NB4 (cell line): ENCODE measurements around the gene KCNQ1.

ENCODE experiments used
- POLR2A ChIP-seq: IDR thresholded peaks from 2 replicates; pipeline ENCODE4 v1.6.1; 2011; ENCODE audit warnings: mild to moderate bottlenecking; ENCODE audit not compliant: insufficient read length; ENCODE audit errors: extremely low read depth
- TF ChIP-seq, protein P1 (sequence below): IDR thresholded peaks from one replicate; pipeline ENCODE4 v1.5.1; 2012; ENCODE audit warnings: low read depth, low read length

DNA sequence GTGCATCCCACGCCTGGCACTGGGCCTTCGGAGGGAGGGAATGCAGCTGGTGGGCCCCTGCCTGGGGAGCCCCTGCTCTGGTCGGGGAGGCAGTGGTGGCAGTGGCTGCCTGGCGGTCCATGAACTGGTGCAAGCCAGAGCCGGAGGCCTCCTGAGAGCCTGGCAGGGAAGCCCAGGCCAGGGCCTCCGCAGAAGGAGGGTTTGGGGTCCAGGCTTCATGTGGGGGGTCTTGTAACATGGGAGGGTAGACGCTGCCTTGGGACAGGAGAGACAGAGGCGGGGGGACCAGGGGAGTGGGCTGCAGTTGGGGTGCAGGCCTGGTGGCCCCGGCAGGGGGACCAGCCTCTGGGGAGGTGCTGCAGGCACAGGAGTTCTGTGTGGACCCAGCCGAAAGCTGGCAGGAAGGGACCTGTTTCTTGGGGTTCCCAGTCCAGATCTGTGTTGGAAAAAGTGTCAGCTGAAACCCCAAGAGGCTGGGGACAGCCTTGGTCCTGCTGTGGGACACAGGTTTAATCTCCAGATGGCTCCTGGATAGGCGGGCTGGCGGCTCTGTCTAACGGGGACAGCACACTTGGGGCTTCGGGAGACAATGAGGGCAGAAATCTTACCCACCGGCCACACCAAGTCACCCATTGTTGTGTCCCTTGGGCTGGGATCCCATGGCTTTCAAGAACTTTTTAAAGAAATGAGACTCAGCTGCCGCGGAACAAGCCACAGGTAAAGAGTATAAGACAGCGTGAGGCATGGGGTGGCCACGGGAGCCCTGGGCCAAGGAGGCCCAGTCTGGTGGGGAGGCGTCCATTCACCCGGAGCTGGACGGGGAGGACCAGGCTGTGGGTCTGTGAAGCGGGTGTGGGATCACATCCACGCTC lies 73.5 kb downstream of the KCNQ1 start:
- TF ChIP-seq POLR2A: no peak
- TF ChIP-seq, protein P1, sequence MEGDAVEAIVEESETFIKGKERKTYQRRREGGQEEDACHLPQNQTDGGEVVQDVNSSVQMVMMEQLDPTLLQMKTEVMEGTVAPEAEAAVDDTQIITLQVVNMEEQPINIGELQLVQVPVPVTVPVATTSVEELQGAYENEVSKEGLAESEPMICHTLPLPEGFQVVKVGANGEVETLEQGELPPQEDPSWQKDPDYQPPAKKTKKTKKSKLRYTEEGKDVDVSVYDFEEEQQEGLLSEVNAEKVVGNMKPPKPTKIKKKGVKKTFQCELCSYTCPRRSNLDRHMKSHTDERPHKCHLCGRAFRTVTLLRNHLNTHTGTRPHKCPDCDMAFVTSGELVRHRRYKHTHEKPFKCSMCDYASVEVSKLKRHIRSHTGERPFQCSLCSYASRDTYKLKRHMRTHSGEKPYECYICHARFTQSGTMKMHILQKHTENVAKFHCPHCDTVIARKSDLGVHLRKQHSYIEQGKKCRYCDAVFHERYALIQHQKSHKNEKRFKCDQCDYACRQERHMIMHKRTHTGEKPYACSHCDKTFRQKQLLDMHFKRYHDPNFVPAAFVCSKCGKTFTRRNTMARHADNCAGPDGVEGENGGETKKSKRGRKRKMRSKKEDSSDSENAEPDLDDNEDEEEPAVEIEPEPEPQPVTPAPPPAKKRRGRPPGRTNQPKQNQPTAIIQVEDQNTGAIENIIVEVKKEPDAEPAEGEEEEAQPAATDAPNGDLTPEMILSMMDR: no peak
